ENCODE results near the gene MBD5.

DNA sequence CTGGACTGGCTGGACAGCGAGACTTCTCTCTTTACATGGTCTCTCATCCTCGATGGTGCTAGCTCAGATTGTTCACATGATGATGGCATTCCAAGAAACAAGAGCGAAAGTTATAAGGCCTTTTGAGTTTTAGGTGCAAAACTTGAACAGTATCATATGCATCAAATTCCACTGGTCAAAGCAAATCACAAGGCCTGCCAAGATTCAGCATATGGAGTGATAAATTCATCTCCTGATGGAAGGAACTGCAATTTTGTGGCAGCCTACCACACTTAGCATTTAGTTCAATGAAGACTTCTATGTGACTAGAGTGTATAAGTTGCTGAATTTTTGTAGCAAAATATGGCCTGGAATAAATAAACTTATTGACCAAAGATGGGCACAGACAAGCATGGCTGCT, 429.6 kb downstream of the MBD5 start:
- TF ChIP-seq, protein P1, sequence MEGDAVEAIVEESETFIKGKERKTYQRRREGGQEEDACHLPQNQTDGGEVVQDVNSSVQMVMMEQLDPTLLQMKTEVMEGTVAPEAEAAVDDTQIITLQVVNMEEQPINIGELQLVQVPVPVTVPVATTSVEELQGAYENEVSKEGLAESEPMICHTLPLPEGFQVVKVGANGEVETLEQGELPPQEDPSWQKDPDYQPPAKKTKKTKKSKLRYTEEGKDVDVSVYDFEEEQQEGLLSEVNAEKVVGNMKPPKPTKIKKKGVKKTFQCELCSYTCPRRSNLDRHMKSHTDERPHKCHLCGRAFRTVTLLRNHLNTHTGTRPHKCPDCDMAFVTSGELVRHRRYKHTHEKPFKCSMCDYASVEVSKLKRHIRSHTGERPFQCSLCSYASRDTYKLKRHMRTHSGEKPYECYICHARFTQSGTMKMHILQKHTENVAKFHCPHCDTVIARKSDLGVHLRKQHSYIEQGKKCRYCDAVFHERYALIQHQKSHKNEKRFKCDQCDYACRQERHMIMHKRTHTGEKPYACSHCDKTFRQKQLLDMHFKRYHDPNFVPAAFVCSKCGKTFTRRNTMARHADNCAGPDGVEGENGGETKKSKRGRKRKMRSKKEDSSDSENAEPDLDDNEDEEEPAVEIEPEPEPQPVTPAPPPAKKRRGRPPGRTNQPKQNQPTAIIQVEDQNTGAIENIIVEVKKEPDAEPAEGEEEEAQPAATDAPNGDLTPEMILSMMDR (conservative IDR thresholded peaks at IDR 0.05 in 1 of 2, IDR thresholded peaks at IDR 0.05 in 1 of 2; ENCODE audit: extremely low read depth in 1 of 2, insufficient read depth in 1 of 2, low read depth in 1 of 2, low read length in 2 of 2) = no peak
- no peak for TF ChIP-seq EZH2 (IDR thresholded peaks at IDR 0.05; ENCODE audit: borderline replicate concordance, low read length)

All from mammary epithelial cell (primary cell).